ENCODE data around the gene PHF12. TPM values are rescaled to one million over a fixed set of nuclear protein-coding genes. Genes with fewer than 3 reads are reported as not detected.

PHF12 gene
- total RNA-seq, 1 experiment from 2014 or later, result 48.5 TPM

GRCh38 chr17:28983286-28984230, 32.2 kb upstream of the PHF12 start:
- Histone ChIP-seq H3K4me1 (peaks cover 38% of the 10 kb centered on the region), H3K9me3 (replicated peaks) (no peaks in the 10 kb centered on the region), H3K27me3 (no peaks in the 10 kb centered on the region), H3K4me3 (peak overlapping the region; percentile 16; the same call in 1 of the 2 replicates), H3K36me3 (no peaks in the 10 kb centered on the region), H3K27ac (peak overlapping the region; percentile 46)
- peak; percentile 71 to 77 for DNase-seq

GRCh38 chr17:28982131-28982793, 30.9 kb upstream of the PHF12 start:
- no peaks in the 10 kb centered on the region for H3K9me3 ChIP-seq (replicated peaks)
- H3K27ac ChIP-seq, result no peak overlapping the region
- no peak overlapping the region for H3K4me3 ChIP-seq
- H3K36me3 ChIP-seq, result no peaks in the 10 kb centered on the region
- DNase-seq, result no peak
- H3K27me3 ChIP-seq, result no peaks in the 10 kb centered on the region
- peaks cover 38% of the 10 kb centered on the region for H3K4me1 ChIP-seq

GRCh38 chr17:28978356-28978964, 27.1 kb upstream of the PHF12 start:
- Histone ChIP-seq H3K27ac (no peak overlapping the region), H3K4me1 (peaks cover 16% of the 10 kb centered on the region), H3K36me3 (no peaks in the 10 kb centered on the region), H3K9me3 (replicated peaks) (no peaks in the 10 kb centered on the region), H3K4me3 (no peak overlapping the region), H3K27me3 (no peaks in the 10 kb centered on the region)
- no peak for DNase-seq

GRCh38 chr17:28977659-28978355, 26.5 kb upstream of the PHF12 start:
- H3K27me3 ChIP-seq, result no peaks in the 10 kb centered on the region
- no peak overlapping the region for H3K4me3 ChIP-seq
- H3K4me1 ChIP-seq, result peaks cover 16% of the 10 kb centered on the region
- no peak overlapping the region for H3K27ac ChIP-seq
- no peaks in the 10 kb centered on the region for H3K9me3 ChIP-seq (replicated peaks)
- no peaks in the 10 kb centered on the region for H3K36me3 ChIP-seq
- no peak for DNase-seq

GRCh38 chr17:28975646-28976045, 24.3 kb upstream of the PHF12 start:
- Histone ChIP-seq H3K27me3 (no peaks in the 10 kb centered on the region), H3K27ac (no peak overlapping the region), H3K4me3 (no peak overlapping the region), H3K36me3 (no peaks in the 10 kb centered on the region), H3K9me3 (replicated peaks) (no peaks in the 10 kb centered on the region), H3K4me1 (peaks cover 34% of the 10 kb centered on the region)
- DNase-seq, result no peak

- no peak for DNase-seq
- H3K4me3 ChIP-seq, result no peak overlapping the region
- H3K27ac ChIP-seq, result no peak overlapping the region
- H3K9me3 ChIP-seq (replicated peaks), result no peaks in the 10 kb centered on the region
- H3K27me3 ChIP-seq, result no peaks in the 10 kb centered on the region
- no peaks in the 10 kb centered on the region for H3K36me3 ChIP-seq
- H3K4me1 ChIP-seq, result peaks cover 40% of the 10 kb centered on the region
Observed at GRCh38 chr17:28975031-28975430, 23.7 kb upstream of the PHF12 start.

- no peak for DNase-seq
- no peaks in the 10 kb centered on the region for H3K9me3 ChIP-seq (replicated peaks)
- no peaks in the 10 kb centered on the region for H3K36me3 ChIP-seq
- H3K27me3 ChIP-seq, result no peaks in the 10 kb centered on the region
- no peak overlapping the region for H3K4me3 ChIP-seq
- no peak overlapping the region for H3K27ac ChIP-seq
- peaks cover 46% of the 10 kb centered on the region for H3K4me1 ChIP-seq
Observed at GRCh38 chr17:28974451-28974850, 23.1 kb upstream of the PHF12 start.

GRCh38 chr17:28973425-28973824, 22.1 kb upstream of the PHF12 start:
- H3K36me3 ChIP-seq, result no peaks in the 10 kb centered on the region
- no peaks in the 10 kb centered on the region for H3K27me3 ChIP-seq
- H3K9me3 ChIP-seq (replicated peaks), result no peaks in the 10 kb centered on the region
- H3K27ac ChIP-seq, result no peak overlapping the region; the same call in 1 of the 2 replicates
- H3K4me1 ChIP-seq, result peaks cover 56% of the 10 kb centered on the region
- peak; percentile 82 to 84 for DNase-seq
- no peak overlapping the region for H3K4me3 ChIP-seq

GRCh38 chr17:28972437-28972836, 21.1 kb upstream of the PHF12 start:
- Histone ChIP-seq H3K9me3 (replicated peaks) (no peaks in the 10 kb centered on the region), H3K4me3 (no peak overlapping the region), H3K27ac (peak overlapping the region; percentile 13; the same call in 1 of the 2 replicates), H3K36me3 (no peaks in the 10 kb centered on the region), H3K4me1 (peaks cover 66% of the 10 kb centered on the region), H3K27me3 (no peaks in the 10 kb centered on the region)
- DNase-seq, result peak; percentile 54 to 64

GRCh38 chr17:28970879-28971278, 19.6 kb upstream of the PHF12 start:
- Histone ChIP-seq H3K4me3 (no peak overlapping the region), H3K4me1 (peaks cover 79% of the 10 kb centered on the region), H3K36me3 (no peaks in the 10 kb centered on the region), H3K27me3 (no peaks in the 10 kb centered on the region), H3K9me3 (replicated peaks) (no peaks in the 10 kb centered on the region), H3K27ac (peak overlapping the region; percentile 93)
- no peak for DNase-seq

- Histone ChIP-seq H3K9me3 (replicated peaks) (no peaks in the 10 kb centered on the region), H3K4me3 (peak overlapping the region; percentile 49), H3K27me3 (no peaks in the 10 kb centered on the region), H3K4me1 (peaks cover 81% of the 10 kb centered on the region), H3K27ac (peak overlapping the region; percentile 93), H3K36me3 (no peaks in the 10 kb centered on the region)
- peak; percentile 85 to 94 for DNase-seq
Observed at GRCh38 chr17:28969706-28970393, 18.5 kb upstream of the PHF12 start.

GRCh38 chr17:28968914-28969295, 17.6 kb upstream of the PHF12 start:
- Histone ChIP-seq H3K4me1 (peaks cover 81% of the 10 kb centered on the region), H3K27ac (peak overlapping the region; percentile 93), H3K4me3 (peak overlapping the region; percentile 49), H3K36me3 (no peaks in the 10 kb centered on the region), H3K9me3 (replicated peaks) (no peaks in the 10 kb centered on the region), H3K27me3 (no peaks in the 10 kb centered on the region)
- no peak for DNase-seq

- H3K4me1 ChIP-seq, result peaks cover 75% of the 10 kb centered on the region
Observed at GRCh38 chr17:28968231-28968913, 17.1 kb upstream of the PHF12 start.

More at GRCh38 chr17:28968231-28968913, 17.1 kb upstream of the PHF12 start:
- Histone ChIP-seq H3K9me3 (replicated peaks) (no peaks in the 10 kb centered on the region), H3K27me3 (no peaks in the 10 kb centered on the region), H3K36me3 (no peaks in the 10 kb centered on the region), H3K4me3 (peak overlapping the region; percentile 49), H3K27ac (peak overlapping the region; percentile 93)
- DNase-seq, result peak; percentile 92 to 94
